Brain microvascular endothelial cell (primary cell): ENCODE measurements around the gene RFXANK.
"Not testable (repeated sequence)": the region's sequence is repeated elsewhere in the genome, so short reads cannot be mapped to it uniquely, and the experiment has no call there.

Source experiments
- DNase-seq: peaks from one replicate; pipeline ENCODE4 v3.0.0-alpha.2; 2020
- H3K27ac ChIP-seq: fragments of 250-450 bp; sonication (Bioruptor Pico); 2 replicates; pipeline ENCODE4 v1.5.1; 2020; ENCODE audit warnings: mild to moderate bottlenecking, moderate library complexity
- H3K27me3 ChIP-seq: fragments of 250-450 bp; sonication (Bioruptor Pico); replicated peaks from 2 replicates; pipeline ENCODE4 v1.5.1; 2020; ENCODE audit warnings: mild to moderate bottlenecking
- H3K36me3 ChIP-seq: fragments of 250-450 bp; sonication (Bioruptor Pico); replicated peaks from 2 replicates; pipeline ENCODE4 v1.5.1; 2020; ENCODE audit warnings: mild to moderate bottlenecking
- H3K4me3 ChIP-seq: 2 replicates; pipeline ENCODE4 v1.5.1; 2011; ENCODE audit warnings: low read depth, mild to moderate bottlenecking, control low read depth, low read length, moderate library complexity
- CTCF ChIP-seq: IDR thresholded peaks from 2 replicates; pipeline ENCODE4 v1.5.1; 2011; ENCODE audit warnings: low read depth, mild to moderate bottlenecking, moderate library complexity, low read length, control low read depth, inconsistent platforms; ENCODE audit errors: missing control alignments
- in situ Hi-C: cut with HindIII; loops from 2 replicates; pipeline ENCODE4 v1.10.0; 2017; ENCODE audit warnings: low sequenced_read_pairs, low pct_ligation_motif_present

Gene RFXANK

DNA sequence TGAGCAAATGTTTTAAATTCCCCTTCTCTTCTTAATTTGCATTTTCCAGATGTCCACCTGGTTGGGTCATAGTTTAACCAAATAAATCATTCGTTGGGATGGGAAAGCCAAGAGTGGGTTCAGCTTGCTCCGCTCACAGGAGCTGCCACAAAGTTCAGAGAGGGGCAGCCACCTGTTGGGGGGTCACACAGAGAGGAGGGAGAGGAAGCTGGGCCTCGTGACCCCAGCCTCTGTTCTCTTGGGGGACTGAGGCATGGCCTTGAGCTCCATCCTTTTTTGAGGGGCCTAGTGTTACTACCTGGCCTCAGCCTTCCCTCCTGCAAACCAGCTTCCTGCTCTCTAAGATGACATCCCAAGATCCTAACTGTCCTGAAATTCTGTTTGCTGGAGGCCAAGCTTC, 24.4 kb upstream of the RFXANK start:
- in situ Hi-C loops, result no loop called here
- no peak for TF ChIP-seq CTCF
- DNase-seq, result no peak

GRCh38 chr19:19169236-19170052, 22.6 kb upstream of the RFXANK start:
- no peak overlapping the region for H3K27ac ChIP-seq
- no peak overlapping the region for H3K4me3 ChIP-seq
- no peaks in the 10 kb centered on the region for H3K27me3 ChIP-seq
- H3K36me3 ChIP-seq, result no peaks in the 10 kb centered on the region
- DNase-seq, result no peak
- in situ Hi-C loops, result no loop called here
- TF ChIP-seq CTCF, result no peak

More for the DNA sequence above, 24.4 kb upstream of the RFXANK start:
- H3K27me3 ChIP-seq, result no peaks in the 10 kb centered on the region
- no peak overlapping the region for H3K27ac ChIP-seq
- H3K4me3 ChIP-seq, result no peak overlapping the region
- no peaks in the 10 kb centered on the region for H3K36me3 ChIP-seq

DNA sequence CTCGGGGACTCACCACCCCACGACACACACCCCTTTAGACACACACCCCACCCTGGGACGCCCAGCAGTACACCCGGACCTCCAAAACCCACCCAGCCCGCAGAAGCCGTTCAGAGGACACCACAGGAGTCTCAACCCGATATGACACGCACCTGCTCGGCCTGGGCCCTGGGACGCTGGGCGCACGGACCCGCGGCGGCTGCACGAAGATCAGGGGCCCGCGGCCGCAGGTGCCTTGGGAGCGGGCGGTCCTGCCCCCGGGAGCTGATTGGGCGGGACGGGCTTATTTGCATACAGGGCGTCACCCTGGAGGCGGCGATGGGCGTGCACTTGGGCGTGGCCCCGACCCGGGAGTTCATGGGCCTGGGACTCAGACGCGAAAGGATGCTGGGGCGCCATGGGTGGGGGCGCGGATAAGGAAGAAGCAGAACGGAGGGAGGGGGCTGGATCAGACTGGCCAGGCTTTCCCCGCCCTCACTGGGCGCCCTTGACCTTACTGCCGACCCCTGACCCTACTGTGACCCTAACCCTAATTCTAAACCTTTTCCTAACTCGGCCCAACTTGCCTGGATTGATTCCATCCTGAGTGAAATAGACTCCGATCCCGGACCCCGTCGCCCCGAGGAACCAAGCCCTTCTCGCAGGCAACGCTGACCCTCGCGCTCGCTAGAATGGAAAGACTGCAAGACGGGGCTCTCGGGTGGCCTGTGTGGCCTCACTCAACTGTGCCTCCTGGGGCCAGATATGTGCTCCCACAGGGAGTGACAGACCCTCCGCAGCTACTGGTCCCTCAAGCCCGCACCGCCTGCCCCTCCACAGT, 21.8 kb upstream of the RFXANK start, which contains the start of gene MEF2B:
TSS of gene MEF2B (minus strand) at position 211 of the 820 bp plus-strand sequence. CDS start 19,528 bp downstream, outside the sequence.
- Histone ChIP-seq H3K27me3 (no peaks in the 10 kb centered on the region), H3K36me3 (no peaks in the 10 kb centered on the region), H3K4me3 (no peak within 1 kb of the TSS), H3K27ac (no peak within 1 kb of the TSS)
- peak; percentile 56 for DNase-seq
- in situ Hi-C loops, result no loop called here
- no peak for TF ChIP-seq CTCF

- no peak for TF ChIP-seq CTCF
- Histone ChIP-seq H3K27ac (no peak overlapping the region), H3K27me3 (no peaks in the 10 kb centered on the region), H3K36me3 (no peaks in the 10 kb centered on the region), H3K4me3 (no peak overlapping the region)
- in situ Hi-C loops, result no loop called here
- DNase-seq, result no peak
These were observed 21.0 kb upstream of the RFXANK start for GRCh38 chr19:19170873-19171672.

DNA sequence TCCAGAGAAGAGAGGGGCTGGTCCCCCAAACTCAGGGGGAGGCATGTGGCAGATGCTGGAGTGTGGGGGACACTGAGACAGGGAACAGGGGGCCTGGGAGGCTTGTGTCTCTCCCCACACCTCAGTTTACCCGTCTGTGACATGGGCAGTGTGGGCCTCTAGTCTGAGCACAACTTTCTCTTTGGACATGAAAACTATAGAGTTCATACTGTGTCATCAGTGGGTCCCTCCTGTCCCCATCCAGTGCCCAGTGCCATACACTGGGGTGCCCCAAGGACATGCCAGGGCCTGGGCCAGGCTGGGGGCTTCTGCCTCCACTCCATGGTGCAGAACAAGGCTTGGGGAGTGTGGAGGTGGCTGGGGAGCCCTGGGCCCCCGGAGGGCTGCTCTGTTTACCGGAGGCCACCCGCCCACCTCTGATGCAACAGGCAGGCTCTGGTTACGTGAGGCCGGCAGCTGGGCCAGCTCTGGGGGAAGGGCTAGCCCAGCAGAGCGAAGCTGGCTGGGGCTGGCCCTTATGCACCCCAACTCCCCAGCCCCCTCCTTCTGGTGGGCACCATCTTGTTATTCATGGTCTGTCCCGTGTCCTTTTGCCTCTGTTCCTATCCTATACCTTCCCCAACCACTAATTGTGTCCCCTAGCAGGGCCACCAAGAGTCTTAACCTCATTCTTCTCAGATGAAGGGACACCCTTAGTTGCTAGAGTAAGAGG, 20.1 kb upstream of the RFXANK start:
- DNase-seq, result peak; percentile 31
- Histone ChIP-seq H3K4me3 (no peak overlapping the region), H3K27me3 (no peaks in the 10 kb centered on the region), H3K27ac (no peak overlapping the region), H3K36me3 (peaks cover 2% of the 10 kb centered on the region)
- in situ Hi-C loops, result no loop called here
- TF ChIP-seq CTCF, result no peak

- in situ Hi-C loops, DNase-seq: not testable (repeated sequence)
These were observed 18.8 kb upstream of the RFXANK start for GRCh38 chr19:19173243-19173642.

More at GRCh38 chr19:19173243-19173642, 18.8 kb upstream of the RFXANK start:
- H3K4me3 ChIP-seq, H3K27ac ChIP-seq, H3K36me3 ChIP-seq, H3K27me3 ChIP-seq: not testable (repeated sequence)
